GM12864 (cell line): ENCODE measurements around the gene ATXN2.

Experiments
- DNase-seq: peaks from one replicate; pipeline ENCODE4 v3.0.0-alpha.2; 2011; ENCODE audit warnings: low read depth
- H3K4me3 ChIP-seq: 2 replicates; pipeline ENCODE4 v1.5.1; 2011; ENCODE audit warnings: mild to moderate bottlenecking, low read depth, low read length, control low read depth
- TF ChIP-seq, protein P1 (sequence below): IDR thresholded peaks from 2 replicates; pipeline ENCODE4 v1.5.1; 2011; ENCODE audit warnings: low read depth, mild to moderate bottlenecking, moderate library complexity, low read length, control low read depth, inconsistent platforms; ENCODE audit errors: missing control alignments

ATXN2 gene

DNA sequence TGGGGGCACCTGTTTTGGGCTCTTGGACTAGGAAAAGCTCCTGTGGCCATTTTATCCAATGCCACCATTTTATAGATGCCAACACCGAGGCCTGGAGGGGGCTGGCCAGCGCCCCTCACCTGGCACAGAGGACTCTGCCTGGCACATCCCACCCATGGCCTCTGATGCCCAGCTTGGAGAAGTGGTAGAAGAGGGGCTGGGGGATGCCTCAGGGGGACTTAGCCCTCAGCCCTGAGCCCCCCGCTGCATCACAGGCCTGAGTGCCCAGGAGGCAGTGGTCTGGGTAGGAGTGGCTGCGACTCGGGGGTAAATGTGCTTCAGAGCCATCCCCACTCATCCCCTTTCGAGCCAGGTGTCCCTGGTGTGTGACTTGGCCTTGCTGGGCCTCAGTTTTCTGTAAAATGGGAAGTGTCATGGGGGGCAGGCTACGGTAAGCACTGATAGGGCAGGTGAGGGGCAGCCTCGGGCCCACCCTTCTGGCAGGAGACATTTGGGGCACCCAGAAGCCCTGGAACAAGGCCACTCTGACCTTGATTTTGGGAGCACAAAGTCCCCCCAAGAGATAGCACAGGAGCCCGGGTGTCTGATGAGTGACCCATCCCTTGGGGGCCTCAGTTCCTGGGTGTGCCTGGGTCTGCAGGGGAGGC is 170.9 kb downstream of the ATXN2 start:
- DNase-seq: no peak
- TF ChIP-seq, protein P1, sequence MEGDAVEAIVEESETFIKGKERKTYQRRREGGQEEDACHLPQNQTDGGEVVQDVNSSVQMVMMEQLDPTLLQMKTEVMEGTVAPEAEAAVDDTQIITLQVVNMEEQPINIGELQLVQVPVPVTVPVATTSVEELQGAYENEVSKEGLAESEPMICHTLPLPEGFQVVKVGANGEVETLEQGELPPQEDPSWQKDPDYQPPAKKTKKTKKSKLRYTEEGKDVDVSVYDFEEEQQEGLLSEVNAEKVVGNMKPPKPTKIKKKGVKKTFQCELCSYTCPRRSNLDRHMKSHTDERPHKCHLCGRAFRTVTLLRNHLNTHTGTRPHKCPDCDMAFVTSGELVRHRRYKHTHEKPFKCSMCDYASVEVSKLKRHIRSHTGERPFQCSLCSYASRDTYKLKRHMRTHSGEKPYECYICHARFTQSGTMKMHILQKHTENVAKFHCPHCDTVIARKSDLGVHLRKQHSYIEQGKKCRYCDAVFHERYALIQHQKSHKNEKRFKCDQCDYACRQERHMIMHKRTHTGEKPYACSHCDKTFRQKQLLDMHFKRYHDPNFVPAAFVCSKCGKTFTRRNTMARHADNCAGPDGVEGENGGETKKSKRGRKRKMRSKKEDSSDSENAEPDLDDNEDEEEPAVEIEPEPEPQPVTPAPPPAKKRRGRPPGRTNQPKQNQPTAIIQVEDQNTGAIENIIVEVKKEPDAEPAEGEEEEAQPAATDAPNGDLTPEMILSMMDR: no peak
- H3K4me3 ChIP-seq: peak overlapping the region; percentile 17

DNA sequence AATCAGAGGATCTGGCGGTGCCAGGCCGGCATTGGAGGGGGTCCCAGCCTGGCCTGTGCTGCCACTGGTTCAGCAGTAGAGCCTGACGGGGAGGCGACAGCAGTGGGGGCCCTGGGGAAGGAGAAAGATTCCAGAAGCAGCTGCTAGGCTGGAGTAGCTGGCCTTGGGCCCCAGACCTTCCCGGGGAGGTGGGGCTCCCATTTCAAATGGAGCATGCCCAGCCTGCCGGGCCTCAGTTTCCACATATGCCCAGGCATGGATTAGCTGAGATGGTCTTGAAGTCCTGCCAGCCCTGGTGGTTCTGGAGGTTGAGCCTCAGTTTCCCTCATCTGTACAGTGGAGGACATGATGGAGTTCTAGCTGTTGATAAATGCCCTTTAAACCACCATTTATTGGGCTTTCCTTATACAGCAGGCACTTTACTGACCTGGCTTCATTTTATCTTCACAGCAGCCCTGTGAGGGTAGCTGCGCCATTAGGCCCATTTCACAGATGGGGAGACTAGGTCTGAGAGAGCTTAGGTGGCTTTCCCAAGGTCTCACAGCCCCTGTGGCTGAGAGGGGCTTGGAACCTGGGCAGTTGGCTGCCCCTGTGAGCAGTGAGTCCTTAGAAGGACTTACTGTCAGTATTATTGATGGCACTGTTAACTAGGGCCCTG is 171.6 kb downstream of the ATXN2 start:
- DNase-seq: no peak
- TF ChIP-seq, protein P1: no peak
- no peak overlapping the region for H3K4me3 ChIP-seq

DNA sequence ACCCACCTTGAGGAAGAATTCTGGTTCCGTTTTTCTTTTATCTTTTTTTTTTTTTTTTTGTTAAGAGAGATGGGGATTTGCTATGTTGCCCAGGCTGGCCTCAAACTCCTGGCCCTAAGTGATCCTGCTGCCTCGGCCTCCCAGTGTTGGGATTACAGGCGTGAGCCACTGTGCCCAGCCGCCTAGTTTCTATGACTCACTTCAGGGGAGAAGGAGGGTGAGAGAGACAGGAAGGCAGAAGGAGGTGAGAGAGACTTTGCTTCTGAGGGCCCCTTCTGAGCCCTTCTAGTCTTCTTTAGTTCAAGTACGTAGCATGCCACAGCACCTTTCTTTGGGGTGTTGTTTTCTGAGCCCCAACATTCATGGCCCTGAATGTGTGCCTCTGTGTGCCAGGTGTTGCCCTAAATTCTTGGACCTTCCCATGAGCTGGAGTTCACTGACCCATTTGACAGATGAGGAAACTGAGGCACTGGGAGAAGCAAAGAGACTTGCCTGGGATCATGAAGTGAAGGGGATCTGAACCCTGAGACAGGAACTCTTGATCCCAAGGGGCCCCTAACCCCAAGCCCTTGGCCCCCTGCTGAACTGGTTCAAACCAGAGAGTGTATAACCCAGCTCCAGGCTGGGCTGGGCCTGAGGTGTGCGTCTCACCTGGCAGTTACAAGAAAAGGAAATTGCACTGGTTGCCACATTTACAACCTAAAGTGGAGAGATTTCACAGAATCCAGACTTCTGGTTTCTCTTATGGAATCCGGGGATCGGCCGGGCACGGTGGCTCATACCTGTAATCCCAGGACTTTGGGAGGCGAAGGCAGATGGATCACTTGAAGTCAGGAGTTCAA is 172.6 kb downstream of the ATXN2 start:
- TF ChIP-seq, protein P1: no peak
- H3K4me3 ChIP-seq: no peak overlapping the region
- no peak for DNase-seq

DNA sequence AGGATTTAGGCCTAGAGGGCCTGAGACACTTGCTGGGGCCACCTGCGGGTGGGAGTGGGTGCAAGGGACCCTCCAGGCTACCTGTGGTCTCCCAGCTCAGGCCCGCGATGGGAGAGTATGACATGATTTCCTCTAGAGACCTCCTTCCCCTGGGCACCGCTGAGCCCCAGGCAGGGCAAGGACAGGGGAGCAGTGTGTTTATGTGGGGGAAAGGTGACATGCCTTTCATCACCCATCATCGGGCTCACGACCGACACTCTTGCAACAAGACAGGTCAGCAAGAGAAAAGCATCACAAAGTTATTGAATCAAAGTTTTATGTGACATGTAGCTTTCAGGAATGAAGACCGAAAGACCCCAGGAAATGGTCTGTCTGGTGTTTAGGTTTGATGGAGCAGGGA is 173.5 kb downstream of the ATXN2 start:
- no peak for DNase-seq
- TF ChIP-seq, protein P1: no peak
- H3K4me3 ChIP-seq: no peak overlapping the region

DNA sequence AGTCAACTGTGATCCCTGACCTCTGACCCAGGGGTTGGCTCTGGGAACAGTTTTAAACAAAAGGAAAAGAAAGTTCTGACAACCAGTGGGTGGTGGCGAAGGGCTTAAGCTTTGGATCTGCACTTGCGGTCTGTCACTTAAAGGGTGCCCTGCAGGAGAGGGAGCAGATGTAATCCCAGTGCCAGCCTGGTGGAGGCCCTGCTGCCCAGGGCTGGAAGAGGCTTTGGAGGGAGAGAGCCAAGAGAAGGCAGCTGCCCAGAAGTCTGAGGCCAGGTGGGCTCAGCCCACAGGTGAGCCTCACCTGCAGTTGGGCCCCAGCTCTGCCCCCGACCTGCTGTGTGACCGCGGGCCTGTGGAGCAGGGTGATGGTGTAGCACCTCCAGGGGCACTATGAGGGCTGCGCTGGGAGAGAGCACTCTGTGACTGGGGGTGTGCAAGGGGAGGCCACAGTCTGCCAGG is 174.3 kb downstream of the ATXN2 start:
- TF ChIP-seq, protein P1: peak; percentile 17
- no peak overlapping the region for H3K4me3 ChIP-seq

DNA sequence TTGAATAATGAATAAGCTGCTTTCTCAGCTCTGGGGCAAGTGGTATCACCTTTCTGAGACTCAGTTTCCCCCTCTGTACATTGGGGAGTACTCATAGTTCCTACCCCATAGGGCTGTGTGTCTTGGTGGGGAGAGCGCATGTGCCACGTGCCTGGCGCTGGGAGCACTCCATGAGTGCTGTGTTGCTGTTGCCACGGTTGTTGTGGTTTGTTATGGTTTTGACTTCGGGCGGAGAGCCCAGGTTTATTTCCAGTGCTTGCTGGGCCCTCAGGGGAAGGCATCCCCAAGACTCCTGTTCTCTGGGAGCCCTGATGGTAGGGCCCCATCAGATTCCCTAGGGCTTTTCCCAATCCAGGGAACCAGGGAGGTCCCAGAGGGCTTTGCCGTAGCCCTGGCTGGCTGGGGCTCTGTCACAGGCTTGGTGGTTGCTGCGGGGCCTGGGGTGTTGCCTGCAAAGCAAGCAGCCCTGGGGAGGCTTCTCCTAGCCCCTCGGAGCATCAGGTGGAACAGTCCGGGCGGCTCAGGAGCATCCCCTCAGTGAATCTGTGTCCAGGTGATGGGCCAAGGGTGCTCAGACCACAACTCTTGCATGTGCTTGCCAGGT is 174.8 kb downstream of the ATXN2 start:
- no peak overlapping the region for H3K4me3 ChIP-seq
- no peak for DNase-seq
- TF ChIP-seq, protein P1: no peak

More for the DNA sequence above, 174.3 kb downstream of the ATXN2 start:
- DNase-seq: no peak
